A549 (cell line): ENCODE measurements around the gene RPS6KA1. TPM values are rescaled to one million over a fixed set of nuclear protein-coding genes. Genes with fewer than 3 reads are reported as not detected.

Experiments
- ATAC-seq, 2 experiments: fragments of 200-7000 bp in 1 of 2; fragments of >200 bp in 1 of 2; cut with Nextera tagmentation in 1 of 2; cut with Tn5 transposase in 1 of 2; 3 replicates each; pipeline versions ENCODE4 v1.8.0 to v1.9.1; 2018 to 2020; ENCODE audit warnings: mild to moderate bottlenecking in 1 of 2, moderate library complexity in 1 of 2
- CTCF ChIA-PET: fragments of 300-600 bp; sonication (Branson Sonifier 250); formaldehyde crosslinking; extraction: SDS; loops from one replicate; lab custom pipeline; 2021; ENCODE audit warnings: antibody characterized with exemption, inconsistent platforms; lab: Yijun Ruan, JAX
- POLR2A ChIA-PET: fragments of 350-600 bp; formaldehyde crosslinking; extraction: SDS; loops from one replicate; lab custom pipeline; 2021; ENCODE audit warnings: antibody characterized with exemption, inconsistent platforms; lab: Yijun Ruan, JAX
- DNase-seq, 2 experiments: peaks; one replicate each; pipeline versions ENCODE4 v3.0.0 to v3.0.0-alpha.2; 2011 to 2016; ENCODE audit warnings: low read depth in 1 of 2, low spot score in 1 of 2
- FAIRE-seq: peaks from 2 replicates; lab custom pipeline; 2011; peaks lifted over from hg19 to GRCh38; lab: Jason Lieb, UNC
- H3K27ac ChIP-seq, 2 experiments: fragments of >200 bp; sonication (Bioruptor Twin); formaldehyde crosslinking; 3 replicates each; pipeline ENCODE4 v1.5.1; 2016 to 2017
- H3K4me1 ChIP-seq: fragments of >200 bp; sonication (Bioruptor Twin); formaldehyde crosslinking; 3 replicates; pipeline ENCODE4 v1.6.1; 2016
- H3K4me2 ChIP-seq: fragments of >200 bp; sonication (Bioruptor Twin); formaldehyde crosslinking; 3 replicates; pipeline ENCODE4 v1.6.1; 2016
- H3K4me3 ChIP-seq: fragments of >200 bp; sonication (Bioruptor Twin); formaldehyde crosslinking; 3 replicates; pipeline ENCODE4 v1.5.1; 2016
- H3K9me3 ChIP-seq: fragments of >200 bp; sonication (Bioruptor Twin); formaldehyde crosslinking; 3 replicates; pipeline ENCODE4 v1.6.1; 2016
- CEBPB ChIP-seq, 2 experiments: fragments of >200 bp in 1 of 2; sonication (Bioruptor Twin) in 1 of 2; formaldehyde crosslinking in 1 of 2; IDR thresholded peaks; 2 replicates each; pipeline ENCODE4 v1.6.1; 2012 to 2016
- CHD2 ChIP-seq: fragments of 150-350 bp; IDR thresholded peaks from 2 replicates; pipeline ENCODE4 v1.6.1; 2014; ENCODE audit warnings: low read length; ENCODE audit not compliant: partially characterized antibody
- EHF ChIP-seq: fragments of 250-450 bp; sonication (Bioruptor Pico); IDR thresholded peaks from 2 replicates; pipeline ENCODE4 v1.5.0; 2020; ENCODE audit warnings: mild to moderate bottlenecking
- EP300 ChIP-seq, 2 experiments: fragments of >200 bp; sonication (Bioruptor Twin); formaldehyde crosslinking; IDR thresholded peaks; 2 replicates in 1 of 2; 3 replicates in 1 of 2; pipeline ENCODE4 v1.6.1; 2016 to 2017
- FOXS1 ChIP-seq: fragments of 250-450 bp; sonication (Bioruptor Pico); IDR thresholded peaks from 2 replicates; pipeline ENCODE4 v1.5.0; 2020; ENCODE audit warnings: mild to moderate bottlenecking, moderate library complexity
- GATA3 ChIP-seq: IDR thresholded peaks from 2 replicates; pipeline ENCODE4 v1.6.1; 2012; ENCODE audit warnings: borderline replicate concordance
- HDAC2 ChIP-seq: fragments of 200-600 bp; sonication (generic); IDR thresholded peaks from 2 replicates; pipeline ENCODE4 v1.6.1; 2016
- HOXA7 ChIP-seq: fragments of 250-450 bp; sonication (Bioruptor Pico); IDR thresholded peaks from 2 replicates; pipeline ENCODE4 v1.5.0; 2020; ENCODE audit warnings: mild to moderate bottlenecking, moderate library complexity
- HOXB13 ChIP-seq: fragments of 250-450 bp; sonication (Bioruptor Pico); IDR thresholded peaks from 2 replicates; pipeline ENCODE4 v1.5.0; 2020; ENCODE audit warnings: low read depth, mild to moderate bottlenecking, moderate library complexity
- KDM1A ChIP-seq: fragments of 200-600 bp; sonication (generic); IDR thresholded peaks from 2 replicates; pipeline ENCODE4 v1.6.1; 2016; ENCODE audit warnings: low read depth, mild to moderate bottlenecking
- KDM5A ChIP-seq: fragments of 200-600 bp; sonication (generic); IDR thresholded peaks from 2 replicates; pipeline ENCODE4 v1.6.1; 2016; ENCODE audit warnings: antibody characterized with exemption, mild to moderate bottlenecking
- MAFK ChIP-seq: fragments of 450-650 bp; IDR thresholded peaks from 2 replicates; pipeline ENCODE4 v1.6.1; 2014; ENCODE audit not compliant: partially characterized antibody
- MYC ChIP-seq: IDR thresholded peaks from 2 replicates; pipeline ENCODE4 v1.6.1; 2012; ENCODE audit warnings: mild to moderate bottlenecking, inconsistent platforms, low read length, improper control_type of control experiment, borderline replicate concordance
- NFE2L2 ChIP-seq: fragments of 150-350 bp; conservative IDR thresholded peaks from 2 replicates; pipeline ENCODE4 v1.6.1; 2014; ENCODE audit warnings: low read length
- RCOR1 ChIP-seq: fragments of 150-350 bp; IDR thresholded peaks from 2 replicates; pipeline ENCODE4 v1.6.1; 2014; ENCODE audit warnings: antibody characterized with exemption, low read length, low read depth
- RNF2 ChIP-seq: fragments of 200-600 bp; sonication (generic); IDR thresholded peaks from 2 replicates; pipeline ENCODE4 v1.6.1; 2016; ENCODE audit warnings: low read depth, mild to moderate bottlenecking, antibody characterized with exemption, moderate library complexity, borderline replicate concordance
- SREBF2 ChIP-seq: fragments of 450-650 bp; IDR thresholded peaks from 2 replicates; pipeline ENCODE4 v1.6.1; 2014; ENCODE audit warnings: mild to moderate bottlenecking, moderate library complexity
- TP53 ChIP-seq: fragments of 250-450 bp; sonication (Bioruptor Pico); IDR thresholded peaks from 2 replicates; pipeline ENCODE4 v1.5.0; 2021; ENCODE audit warnings: mild to moderate bottlenecking, moderate library complexity
- ZSCAN20 ChIP-seq: fragments of 250-450 bp; sonication (Bioruptor Pico); IDR thresholded peaks from 2 replicates; pipeline ENCODE4 v1.8.0; 2022; ENCODE audit warnings: mild to moderate bottlenecking, moderate library complexity
- WGBS: methylation state at CpG from one replicate; pipeline ENCODE4 v1.1.6; 2017; ENCODE audit errors: missing lambda C conversion rate; 5-methylcytosine and 5-hydroxymethylcytosine counted together
- polyA plus RNA-seq, 4 experiments: library from polyadenylated mRNA; depleted of rRNA in 3 of 4; stranded (reverse); fragments of >200 nt; fragmentation: RNase III in 1 of 4; extraction: RNeasy Plus Mini Kit Qiagen cat#74134 plus additional on column Dnase treatment in 1 of 4; gene quantifications; 2 replicates in 3 of 4; 3 replicates in 1 of 4; pipeline ENCODE4 v1.2.3, GENCODE V29; 2011 to 2017
- TF ChIP-seq, protein P1 (sequence below): IDR thresholded peaks from 2 replicates; pipeline ENCODE4 v1.6.1; 2012
- TF ChIP-seq, protein P2 (sequence below): fragments of 150-350 bp; IDR thresholded peaks from 2 replicates; pipeline ENCODE4 v1.6.1; 2014; ENCODE audit warnings: low read depth, mild to moderate bottlenecking, low read length
- TF ChIP-seq, protein P3 (sequence below): fragments of 450-650 bp; IDR thresholded peaks from 2 replicates; pipeline ENCODE4 v1.6.1; 2014; ENCODE audit warnings: antibody characterized with exemption
- TF ChIP-seq, protein P4 (sequence below): IDR thresholded peaks from 2 replicates; pipeline ENCODE4 v1.6.1; 2012; ENCODE audit warnings: low read depth, borderline replicate concordance

The RPS6KA1 gene
- polyA plus RNA-seq, 2 of the 4 experiments (the other 2 are of a cell fraction): 9.8 to 12.4 TPM

DNA sequence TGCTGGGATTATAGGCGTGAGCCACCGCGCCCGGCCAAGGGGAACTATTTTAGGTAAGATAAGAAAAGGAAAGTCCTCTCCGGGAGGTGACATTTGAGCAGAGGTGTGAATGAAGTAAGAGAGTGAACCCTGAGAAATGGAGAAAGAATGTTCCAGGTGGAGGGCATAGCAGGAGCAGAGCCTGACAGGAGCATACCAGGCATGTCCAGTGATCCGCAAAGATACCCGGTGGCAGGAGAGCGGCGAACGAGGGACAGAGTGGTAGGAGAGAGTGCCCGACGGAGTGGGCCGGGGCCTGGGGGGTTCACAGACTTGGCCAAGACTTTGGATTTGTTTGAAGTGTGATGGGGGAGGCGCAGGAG, 7.9 kb upstream of the RPS6KA1 start (continued):
- TF ChIP-seq, protein P1, sequence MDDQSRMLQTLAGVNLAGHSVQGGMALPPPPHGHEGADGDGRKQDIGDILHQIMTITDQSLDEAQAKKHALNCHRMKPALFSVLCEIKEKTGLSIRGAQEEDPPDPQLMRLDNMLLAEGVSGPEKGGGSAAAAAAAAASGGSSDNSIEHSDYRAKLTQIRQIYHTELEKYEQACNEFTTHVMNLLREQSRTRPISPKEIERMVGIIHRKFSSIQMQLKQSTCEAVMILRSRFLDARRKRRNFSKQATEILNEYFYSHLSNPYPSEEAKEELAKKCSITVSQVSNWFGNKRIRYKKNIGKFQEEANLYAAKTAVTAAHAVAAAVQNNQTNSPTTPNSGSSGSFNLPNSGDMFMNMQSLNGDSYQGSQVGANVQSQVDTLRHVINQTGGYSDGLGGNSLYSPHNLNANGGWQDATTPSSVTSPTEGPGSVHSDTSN: no peak
- TF ChIP-seq KDM1A (no peak), MYC (no peak), CEBPB (IDR thresholded peaks at IDR 0.05) (no peak)
- TF ChIP-seq, all 56 proteins: peak for 0

DNA sequence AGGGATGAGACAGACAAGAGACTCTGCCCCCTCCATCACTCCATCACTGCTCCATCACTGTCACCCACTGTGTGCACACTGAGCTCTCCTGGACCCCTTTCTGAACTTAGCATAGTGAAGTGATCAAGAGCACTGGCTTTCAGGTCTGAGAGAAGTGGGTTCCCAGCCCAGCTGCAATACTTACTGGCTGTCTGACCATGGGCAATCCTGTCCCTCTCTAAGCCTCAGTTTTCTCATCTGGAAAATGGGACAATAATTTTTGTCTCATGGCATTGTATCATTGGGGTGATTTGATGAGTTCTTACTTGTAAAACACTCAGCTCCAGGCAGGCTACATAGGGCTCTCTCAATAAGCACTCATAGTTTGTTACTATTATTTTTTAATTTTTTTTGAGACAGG, 7.5 kb upstream of the RPS6KA1 start:
- TF ChIP-seq RNF2: no peak
- TF ChIP-seq, protein P2, sequence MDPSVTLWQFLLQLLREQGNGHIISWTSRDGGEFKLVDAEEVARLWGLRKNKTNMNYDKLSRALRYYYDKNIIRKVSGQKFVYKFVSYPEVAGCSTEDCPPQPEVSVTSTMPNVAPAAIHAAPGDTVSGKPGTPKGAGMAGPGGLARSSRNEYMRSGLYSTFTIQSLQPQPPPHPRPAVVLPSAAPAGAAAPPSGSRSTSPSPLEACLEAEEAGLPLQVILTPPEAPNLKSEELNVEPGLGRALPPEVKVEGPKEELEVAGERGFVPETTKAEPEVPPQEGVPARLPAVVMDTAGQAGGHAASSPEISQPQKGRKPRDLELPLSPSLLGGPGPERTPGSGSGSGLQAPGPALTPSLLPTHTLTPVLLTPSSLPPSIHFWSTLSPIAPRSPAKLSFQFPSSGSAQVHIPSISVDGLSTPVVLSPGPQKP: no peak
- TF ChIP-seq HOXB13 (CRISPR knock-in tag): no peak
- TF ChIP-seq TP53 (CRISPR knock-in tag): no peak
- no peak for TF ChIP-seq CEBPB (IDR thresholded peaks at IDR 0.05)
- no peak for TF ChIP-seq HOXA7 (CRISPR knock-in tag)
- no peak for TF ChIP-seq KDM1A
- TF ChIP-seq MAFK: no peak
- Histone ChIP-seq H3K27ac (no peak overlapping the region), H3K9me3 (no peaks in the 10 kb centered on the region), H3K4me3 (no peak overlapping the region), H3K4me1 (no peaks in the 10 kb centered on the region), H3K4me2 (no peak overlapping the region)
- no peak for DNase-seq
- ATAC-seq: no peak
- CTCF ChIA-PET: interaction anchor here (0.7 kb wide), 1 partner anchor 21 kb away, joined by 3 read pairs; no protein-coding TSS in a partner anchor
- POLR2A ChIA-PET: no interaction called here
- no peak for FAIRE-seq

DNA sequence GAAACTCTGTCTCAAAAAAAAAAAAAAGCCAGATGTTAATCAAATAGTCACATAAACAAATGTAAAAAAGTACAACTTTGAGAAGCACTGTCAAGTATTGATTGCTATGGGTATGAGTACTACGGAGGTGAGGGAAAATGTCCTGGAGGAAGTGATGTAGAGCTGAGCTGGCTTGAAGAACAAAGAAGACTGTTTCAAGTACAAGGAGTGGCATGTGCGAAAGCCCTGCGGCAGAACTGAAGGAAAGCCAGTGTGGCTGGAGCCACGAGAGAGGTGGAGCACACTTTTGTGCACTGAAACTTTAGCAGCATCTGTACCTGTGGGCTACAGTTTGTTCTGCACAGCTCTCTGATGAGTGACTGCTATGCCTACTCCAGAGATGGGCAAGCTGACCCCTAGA, 5.4 kb upstream of the RPS6KA1 start:
- 54% methylated on average over 4 of the region's 4 CpGs for WGBS
- H3K27ac ChIP-seq: no peak overlapping the region

More for the DNA sequence above, 5.4 kb upstream of the RPS6KA1 start:
- CTCF ChIA-PET: interaction anchor here (1.2 kb wide), 2 partner anchors 8 to 24 kb away, joined by 3 to 9 read pairs; no protein-coding TSS in a partner anchor
- POLR2A ChIA-PET: interaction anchor here (1.9 kb wide), 1 partner anchor 24 kb away, joined by 7 read pairs; no protein-coding TSS in a partner anchor
- FAIRE-seq (no peak), DNase-seq (no peak), ATAC-seq (no peak; a peak in 1 of 6 replicates)
- Histone ChIP-seq H3K9me3 (no peaks in the 10 kb centered on the region), H3K4me2 (no peak overlapping the region), H3K4me3 (no peak overlapping the region), H3K4me1 (0 out of 3 replicates have a peak, but pooled peaks cover 5% of the 10 kb centered on the region)
- TF ChIP-seq CHD2 (no peak), HDAC2 (no peak), GATA3 (no peak), KDM5A (no peak), FOXS1 (CRISPR knock-in tag) (no peak), MYC (no peak), ZSCAN20 (no peak), TP53 (CRISPR knock-in tag) (no peak), EP300 (IDR thresholded peaks at IDR 0.05) (no peak), EHF (CRISPR knock-in tag) (no peak), HOXB13 (CRISPR knock-in tag) (no peak), RCOR1 (no peak), NFE2L2 (no peak), HOXA7 (CRISPR knock-in tag) (no peak), SREBF2 (no peak), CEBPB (IDR thresholded peaks at IDR 0.05) (no peak)
- TF ChIP-seq, protein P1: no peak
- TF ChIP-seq, protein P3, sequence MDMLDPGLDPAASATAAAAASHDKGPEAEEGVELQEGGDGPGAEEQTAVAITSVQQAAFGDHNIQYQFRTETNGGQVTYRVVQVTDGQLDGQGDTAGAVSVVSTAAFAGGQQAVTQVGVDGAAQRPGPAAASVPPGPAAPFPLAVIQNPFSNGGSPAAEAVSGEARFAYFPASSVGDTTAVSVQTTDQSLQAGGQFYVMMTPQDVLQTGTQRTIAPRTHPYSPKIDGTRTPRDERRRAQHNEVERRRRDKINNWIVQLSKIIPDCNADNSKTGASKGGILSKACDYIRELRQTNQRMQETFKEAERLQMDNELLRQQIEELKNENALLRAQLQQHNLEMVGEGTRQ: no peak
- TF ChIP-seq, protein P4, sequence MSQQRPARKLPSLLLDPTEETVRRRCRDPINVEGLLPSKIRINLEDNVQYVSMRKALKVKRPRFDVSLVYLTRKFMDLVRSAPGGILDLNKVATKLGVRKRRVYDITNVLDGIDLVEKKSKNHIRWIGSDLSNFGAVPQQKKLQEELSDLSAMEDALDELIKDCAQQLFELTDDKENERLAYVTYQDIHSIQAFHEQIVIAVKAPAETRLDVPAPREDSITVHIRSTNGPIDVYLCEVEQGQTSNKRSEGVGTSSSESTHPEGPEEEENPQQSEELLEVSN: no peak
